Myocyte (in vitro differentiated cells): ENCODE data around the gene CDH13. TPM values are rescaled to one million over a fixed set of nuclear protein-coding genes. Genes with fewer than 3 reads are reported as not detected.

Experiments used
- DNase-seq: peaks from one replicate; pipeline ENCODE4 v3.0.0-alpha.2; 2012; ENCODE audit warnings: low read depth
- total RNA-seq: library from RNA; depleted of rRNA; stranded (reverse); fragments of >200 nt; gene quantifications from 2 replicates; pipeline ENCODE4 v1.2.3, GENCODE V29; 2014

CDH13 gene
- total RNA-seq, 1 donor from 2014 or later: 160 TPM

DNA sequence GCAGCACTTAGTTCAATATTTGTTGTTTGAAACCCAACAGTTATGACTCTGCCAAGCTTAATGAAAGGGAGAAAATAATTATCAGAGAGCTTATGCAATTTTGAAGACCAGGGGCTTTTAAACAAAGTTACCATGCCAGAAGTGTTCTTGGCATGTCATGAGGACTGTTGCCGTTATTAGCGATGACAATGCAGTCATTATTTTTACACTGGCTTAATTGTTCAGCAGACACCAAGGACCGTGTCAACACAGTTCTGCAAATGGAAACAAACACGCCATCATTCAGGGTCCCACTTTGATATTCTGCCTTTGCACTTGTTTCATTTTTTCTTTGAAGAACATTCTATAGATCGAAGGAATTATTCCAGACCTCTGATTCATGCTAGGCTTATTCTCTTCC is 518.5 kb downstream of the CDH13 start:
- no peak for DNase-seq

DNA sequence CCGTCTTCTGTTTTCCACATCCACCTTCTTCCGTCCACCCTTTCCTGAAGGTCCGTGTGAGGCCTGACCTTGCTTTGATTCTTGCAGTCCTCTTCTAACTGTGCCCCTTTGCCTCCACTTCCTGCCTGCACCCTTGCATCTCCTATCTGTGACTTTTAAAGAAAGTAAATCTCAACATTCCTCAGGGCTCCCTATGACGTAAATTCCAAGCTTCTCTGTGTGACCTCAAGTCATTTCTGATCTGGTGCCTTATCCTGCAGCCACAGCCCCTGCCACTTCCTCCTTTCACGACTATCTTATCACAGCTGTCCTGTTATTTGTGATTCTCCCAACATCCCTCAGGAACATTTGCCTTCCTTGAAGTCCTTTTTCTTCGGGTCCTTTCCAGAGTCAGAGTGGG is 520.5 kb downstream of the CDH13 start:
- no peak for DNase-seq

DNA sequence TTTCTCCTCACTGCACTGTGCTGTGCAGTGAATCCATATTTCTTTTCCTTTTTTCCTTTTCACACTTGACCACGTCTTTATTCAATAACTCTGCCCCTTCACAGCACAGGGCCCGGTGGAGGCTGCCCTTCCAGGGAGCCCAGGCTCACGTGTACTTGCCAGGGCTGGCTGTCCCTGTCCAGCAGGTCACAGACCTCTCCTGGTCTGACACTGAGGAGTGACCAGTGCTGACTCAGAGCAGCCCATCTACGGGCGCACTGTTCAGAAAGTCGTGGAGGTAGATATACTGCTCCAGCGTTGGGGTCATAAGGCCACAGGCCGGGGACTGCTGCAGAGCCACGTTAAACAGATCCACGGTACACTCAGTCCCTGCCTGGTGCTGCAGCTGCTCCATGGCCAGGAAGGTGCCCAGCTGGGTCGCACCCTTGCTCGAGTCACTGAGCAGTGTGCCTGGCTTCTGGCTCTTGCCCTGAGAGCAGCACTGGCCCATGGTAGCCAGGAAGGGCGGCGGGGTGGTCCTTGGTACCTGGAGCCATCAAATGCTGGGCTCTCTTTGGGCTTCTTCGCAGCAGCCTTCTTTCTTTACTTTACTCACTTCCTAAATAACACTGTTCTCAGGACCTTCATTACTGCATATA is 531.7 kb downstream of the CDH13 start:
- no peak for DNase-seq

DNA sequence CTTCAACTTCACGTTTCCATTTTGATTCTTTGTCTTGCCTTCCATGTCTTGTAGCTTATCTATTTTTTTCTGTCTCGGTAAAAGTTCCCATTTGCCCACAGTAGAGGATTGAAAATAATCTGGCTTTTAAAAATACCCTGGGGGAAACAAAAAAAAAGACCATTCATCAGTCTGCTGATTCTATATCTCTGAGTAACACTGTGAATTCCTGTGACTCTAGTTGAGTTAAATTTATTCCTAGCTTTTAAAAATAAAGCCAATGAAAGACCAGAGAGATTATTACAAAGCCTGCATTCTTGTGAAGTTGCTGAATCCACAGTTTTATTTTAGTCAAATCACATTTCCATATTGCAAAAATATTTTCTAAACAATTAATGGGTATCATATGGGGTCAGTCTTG is 532.3 kb downstream of the CDH13 start:
- DNase-seq: no peak

DNA sequence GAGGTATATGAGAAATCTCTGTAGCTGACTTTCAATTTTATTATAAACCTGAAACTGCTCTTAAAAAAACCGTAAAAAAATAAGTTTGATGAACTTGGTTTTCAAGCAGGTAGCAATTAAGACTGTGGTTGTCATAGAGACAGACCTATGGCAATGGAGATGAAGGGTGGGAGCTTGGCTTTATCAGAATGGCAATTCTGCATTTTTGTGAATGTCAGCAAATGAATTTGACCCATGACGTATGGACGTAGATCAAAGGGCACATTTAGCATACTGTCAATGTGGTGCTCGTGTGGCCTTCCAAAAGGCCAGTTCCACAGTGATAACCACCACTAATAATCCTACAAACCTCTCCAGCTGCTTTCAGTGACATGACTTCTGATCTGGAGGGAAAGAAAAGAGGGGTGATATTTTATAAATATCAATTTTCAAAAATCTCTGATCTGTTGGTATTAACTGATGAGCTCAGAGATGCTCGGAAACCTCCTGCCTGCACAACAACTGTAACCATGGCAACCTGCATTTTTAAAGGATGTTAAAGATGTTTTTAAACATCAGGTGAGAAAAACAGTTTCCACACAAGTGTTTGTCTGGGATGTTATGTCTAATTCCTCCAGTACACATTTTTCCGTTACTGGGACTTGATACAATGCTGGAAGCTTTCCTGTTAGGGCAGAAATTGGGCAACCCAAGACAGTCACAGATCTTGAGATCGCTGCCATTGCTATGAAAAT is 533.7 kb downstream of the CDH13 start:
- DNase-seq: no peak

DNA sequence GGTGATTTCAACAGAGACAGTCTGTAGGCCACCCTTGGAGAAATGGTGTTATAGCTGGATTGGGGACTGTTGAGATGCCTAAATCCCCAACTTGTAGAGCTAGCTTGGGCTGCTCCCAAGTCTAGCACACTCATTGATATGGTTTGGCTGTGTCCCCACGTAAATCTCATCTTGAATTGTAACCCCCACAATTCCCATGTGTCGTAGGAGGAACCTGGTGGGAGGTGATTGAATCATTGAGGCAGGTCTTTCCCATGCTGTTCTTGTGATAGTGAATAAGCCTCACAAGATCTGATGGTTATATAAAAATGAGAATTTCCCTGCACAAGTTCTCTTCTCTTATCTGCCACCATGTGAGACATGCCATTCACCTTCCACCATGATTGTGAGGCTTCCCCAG is 536.0 kb downstream of the CDH13 start:
- no peak for DNase-seq

DNA sequence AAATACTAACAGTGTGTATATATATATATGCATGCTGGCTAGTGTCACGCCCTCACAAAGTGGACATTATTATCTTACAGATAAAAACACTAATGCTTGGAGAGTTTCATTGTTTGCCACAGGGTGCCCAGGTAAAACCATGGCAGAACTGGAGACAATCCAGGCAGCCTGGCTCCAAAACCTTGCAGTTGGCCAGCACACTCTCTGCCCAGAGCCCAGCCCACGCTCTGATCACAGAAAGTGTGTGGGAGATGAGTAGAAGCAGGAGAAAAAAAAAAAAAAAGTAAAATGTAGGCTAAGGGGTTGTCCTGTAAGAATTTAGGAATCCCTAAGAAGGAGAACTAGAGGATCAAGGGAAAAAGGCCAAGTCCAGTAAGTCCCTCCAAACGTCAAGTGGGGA is 538.0 kb downstream of the CDH13 start:
- DNase-seq: no peak

DNA sequence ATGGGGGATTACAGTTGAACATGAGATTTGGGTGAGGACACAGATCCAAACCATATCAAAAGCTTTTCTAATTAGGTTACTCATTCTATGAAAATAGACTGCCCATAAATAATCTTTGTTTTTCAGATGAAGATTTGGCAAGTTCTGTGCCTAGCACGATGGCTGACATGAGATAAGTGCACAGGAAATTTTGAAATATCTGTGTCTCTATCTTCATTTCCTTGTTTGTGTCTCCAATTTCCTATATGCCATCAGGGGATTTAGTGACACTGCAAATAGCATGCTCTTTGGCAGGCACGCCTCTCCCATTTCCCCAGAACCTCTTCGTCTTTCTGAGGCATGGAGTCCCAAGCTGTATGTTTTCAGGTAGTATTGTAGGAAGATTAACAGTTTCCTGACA is 544.6 kb downstream of the CDH13 start:
- no peak for DNase-seq

DNA sequence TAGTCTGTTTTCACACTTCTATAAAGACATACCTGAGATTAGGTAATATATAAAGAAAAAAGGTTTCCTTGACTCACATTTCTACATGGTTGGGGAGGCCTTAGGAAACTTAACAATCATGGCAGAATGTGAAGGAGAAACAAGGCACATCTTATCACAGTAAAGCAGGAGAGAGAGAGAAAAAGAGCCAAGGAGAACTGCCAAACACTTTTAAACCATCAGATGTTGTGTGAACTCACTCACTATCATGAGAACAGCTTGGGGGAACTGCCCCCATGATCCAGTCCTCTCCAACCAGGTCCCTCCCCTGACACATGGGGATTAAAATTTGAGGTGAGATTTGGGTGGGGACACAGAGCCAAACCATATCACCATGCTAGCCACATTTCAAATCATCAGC is 547.9 kb downstream of the CDH13 start:
- DNase-seq: no peak

DNA sequence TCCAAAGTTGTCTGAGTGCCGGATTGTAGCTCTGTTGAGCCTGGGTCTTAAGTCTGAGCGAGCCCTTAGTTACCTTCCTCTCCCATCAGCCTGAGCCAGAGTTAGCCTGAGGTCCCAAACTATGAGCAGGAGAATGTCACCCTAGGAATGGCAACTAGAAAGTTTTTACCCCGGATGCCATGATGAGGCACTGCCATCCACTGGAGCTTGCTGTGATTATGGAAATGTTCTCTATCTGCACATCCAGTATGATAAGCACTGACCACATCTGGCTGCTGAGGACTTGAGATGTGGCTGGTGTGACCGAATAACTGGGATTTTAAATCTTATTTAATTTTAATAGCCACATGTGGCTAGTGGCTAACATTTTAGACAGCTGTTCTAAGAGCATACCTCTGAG is 550.0 kb downstream of the CDH13 start:
- no peak for DNase-seq

DNA sequence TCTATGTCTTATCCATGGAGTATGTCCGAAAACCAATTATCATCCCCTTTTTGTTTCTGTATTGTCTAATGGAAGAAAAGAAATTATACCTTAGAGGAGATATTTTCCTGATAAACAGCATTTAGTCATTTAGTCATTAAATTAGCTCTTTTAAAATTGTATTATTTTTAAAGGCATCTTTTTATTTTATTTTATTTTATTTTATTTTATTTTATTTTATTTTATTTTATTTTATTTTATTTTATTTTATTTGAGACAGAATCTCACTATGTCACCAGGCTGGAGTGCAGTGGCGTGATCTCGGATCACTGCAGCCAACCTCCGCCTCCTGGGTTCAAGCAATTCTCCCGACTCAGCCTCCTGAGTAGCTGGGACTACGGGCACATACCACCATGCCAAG is 559.1 kb downstream of the CDH13 start:
- DNase-seq: no peak

DNA sequence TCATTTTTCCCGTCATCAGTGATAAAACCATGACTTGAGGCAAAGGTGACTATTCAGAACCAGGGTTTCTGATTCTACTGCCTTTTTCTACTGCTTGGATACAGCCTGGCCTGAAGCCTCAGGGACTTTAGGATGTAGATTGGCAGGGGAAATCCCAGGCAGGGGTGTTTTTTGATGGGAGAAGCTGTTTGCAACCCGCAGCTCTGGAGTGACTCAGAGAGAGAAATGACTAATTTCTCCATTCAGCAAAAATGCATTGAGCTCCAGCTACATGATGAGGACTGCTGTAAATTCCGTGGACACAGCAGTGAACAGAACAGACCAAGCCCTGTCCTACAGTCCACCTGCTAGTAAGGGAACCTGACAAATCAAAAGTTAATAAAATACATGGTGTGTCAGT is 560.6 kb downstream of the CDH13 start:
- peak; percentile 69 for DNase-seq

DNA sequence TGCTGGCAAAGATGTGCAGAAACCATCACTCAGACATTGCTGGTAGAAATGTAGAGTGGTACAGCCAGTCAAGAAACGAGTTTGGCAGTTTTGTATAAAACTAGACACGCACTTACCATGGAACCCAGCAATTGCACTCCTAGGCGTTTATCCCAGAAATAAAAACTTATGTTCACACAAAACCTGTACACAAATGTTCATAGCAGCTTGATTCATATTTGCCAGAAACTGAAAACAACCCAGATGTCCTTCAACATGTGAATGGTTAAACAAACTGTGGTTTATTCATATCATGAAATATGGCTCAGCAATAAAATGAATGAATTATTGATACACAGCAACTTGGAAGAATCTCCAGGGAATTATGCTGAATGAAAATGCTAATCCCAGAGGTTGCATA is 570.0 kb downstream of the CDH13 start:
- no peak for DNase-seq

DNA sequence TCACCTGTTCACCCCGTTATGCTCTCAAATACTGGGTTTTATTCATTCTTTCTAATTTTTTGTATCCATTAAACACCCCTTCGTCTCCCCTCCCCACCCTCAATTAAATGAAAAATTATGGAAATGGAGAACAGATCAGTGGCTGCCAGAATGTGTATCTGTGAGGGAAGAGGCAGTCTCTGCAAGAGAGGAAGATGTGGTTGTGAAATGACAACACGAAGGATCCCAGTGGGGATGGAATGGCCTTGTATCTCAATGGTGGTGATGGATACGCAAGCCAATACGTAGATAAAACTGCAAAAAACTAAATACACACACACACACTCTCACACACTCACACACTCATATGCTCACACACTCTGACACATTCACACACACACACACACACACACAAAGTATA is 570.7 kb downstream of the CDH13 start:
- no peak for DNase-seq

DNA sequence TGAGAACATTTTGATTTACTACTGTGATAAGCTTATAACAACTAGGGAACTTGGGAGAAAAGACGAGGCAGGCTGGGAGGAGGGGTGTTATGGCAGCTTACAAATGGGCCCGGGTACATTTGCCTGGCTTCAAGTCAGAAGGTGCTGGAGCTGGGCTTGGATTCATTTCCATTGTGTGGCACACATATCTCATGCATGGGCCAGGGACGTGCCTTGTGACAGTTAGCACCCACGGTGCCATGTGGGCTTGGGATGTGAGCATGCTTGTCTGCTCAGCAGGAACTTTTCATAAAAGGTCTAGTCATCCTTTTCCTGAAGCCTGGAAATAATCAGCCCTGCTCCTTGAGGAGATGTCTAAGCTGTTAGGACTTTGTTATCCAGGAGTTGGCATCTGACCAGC is 572.2 kb downstream of the CDH13 start:
- DNase-seq: no peak

DNA sequence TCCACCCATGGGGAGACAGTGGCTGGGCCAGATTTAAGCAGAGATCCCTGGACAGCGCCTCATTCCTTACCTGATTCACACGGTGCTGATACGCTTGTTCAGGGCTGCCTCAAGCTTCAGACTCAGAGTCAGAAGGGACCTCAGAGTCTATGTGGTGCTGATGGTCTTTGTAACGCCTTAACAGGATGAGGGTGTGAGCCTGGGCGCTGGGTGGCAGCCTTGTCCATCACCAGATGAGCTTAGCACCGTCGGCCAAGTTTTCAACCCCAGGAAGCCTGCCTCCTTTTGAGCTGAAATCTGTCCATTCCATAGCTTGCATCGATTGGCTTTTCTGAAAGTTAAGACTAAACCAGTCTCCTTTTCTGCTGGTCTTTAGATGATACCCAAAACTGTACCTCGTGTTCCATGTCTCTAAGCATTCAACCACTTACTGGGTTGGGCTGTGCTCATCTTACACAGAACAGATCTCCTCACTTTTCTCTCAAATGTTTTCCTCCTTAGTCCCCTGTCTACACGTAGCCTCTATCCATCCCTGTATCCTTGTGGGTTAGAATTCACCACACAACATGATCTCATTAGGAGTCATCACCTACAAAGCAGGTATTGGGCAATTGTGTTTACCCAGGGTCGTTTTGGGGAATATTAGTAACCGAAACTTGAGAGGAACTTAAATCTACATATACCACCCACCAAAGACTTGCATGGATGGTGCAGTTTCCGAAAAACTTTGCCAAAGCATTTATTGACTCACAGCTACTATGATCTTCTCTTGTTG is 573.4 kb downstream of the CDH13 start:
- no peak for DNase-seq

DNA sequence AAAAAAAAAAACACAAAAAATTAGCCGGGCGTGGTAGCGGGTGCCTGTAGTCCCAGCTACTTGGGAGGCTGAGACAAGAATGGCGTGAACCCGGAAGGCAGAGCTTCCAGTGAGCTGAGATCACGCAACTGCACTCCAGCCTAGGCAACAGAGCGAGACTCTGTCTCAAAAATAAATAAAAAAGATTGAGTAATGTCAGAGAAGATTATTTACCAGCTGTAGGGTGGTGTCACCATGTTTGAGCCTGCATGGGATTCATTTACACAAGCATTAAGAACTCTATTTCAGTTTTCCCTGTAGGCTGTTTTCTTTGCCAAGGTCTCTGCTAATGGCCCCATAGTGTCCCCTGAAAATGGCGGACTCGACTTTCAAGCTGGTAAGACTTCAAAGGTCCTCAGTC is 575.0 kb downstream of the CDH13 start:
- no peak for DNase-seq

DNA sequence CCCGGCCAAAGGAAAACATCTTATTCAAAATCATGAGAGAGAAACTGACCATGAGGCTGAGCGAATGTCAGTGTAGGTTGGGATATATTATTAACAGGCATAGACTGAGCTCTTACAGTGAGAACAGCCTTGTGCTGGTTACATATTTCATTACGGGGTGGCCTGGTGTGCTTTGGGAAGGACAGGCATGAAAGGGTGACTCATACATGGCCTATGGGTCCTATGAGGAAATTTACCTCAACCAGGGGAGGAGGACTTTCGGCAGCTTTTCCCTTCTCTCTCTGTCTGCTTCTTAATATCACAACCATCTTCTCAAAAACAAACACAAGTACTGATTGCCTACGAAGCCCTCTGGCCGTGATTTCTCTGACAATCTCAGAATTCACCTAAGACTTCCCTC is 579.1 kb downstream of the CDH13 start:
- DNase-seq: no peak

DNA sequence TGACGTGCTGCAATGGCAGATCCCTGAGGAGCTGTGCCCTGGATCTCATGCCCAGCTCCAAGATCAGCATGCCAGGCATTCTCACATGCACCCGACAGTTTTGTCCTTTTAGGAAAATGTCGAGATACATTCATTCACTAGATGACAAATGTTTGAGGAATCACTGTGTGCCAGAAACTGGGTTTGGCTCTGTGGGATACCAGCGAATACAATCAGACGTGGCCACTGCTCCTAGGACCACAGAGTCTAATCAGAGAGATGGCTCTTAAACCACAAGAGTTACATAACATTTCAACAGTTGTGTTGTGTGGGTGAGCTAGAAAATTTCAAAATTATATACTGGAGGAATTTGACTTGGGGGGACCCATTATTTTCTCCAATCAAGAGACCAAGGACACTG is 579.7 kb downstream of the CDH13 start:
- DNase-seq: peak; percentile 70

DNA sequence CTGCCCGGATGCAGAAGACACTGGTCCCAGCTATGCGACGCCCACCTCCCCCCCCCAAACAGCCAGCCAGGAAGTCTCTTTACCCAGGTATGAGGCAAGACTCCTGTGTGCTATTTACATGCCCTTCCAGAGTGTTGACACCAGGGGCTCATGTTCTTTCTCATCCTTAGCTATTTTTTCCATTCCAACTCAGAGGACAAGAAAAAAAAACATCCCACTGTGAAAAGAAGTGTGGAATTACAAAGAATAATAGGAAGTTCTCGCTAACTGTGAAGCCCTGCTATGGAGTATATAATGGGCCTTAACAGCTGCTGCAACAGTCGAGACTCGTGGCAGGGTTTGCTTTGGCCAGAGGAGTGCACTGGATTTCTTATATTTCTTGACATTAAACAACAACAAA is 584.9 kb downstream of the CDH13 start:
- DNase-seq: no peak

DNA sequence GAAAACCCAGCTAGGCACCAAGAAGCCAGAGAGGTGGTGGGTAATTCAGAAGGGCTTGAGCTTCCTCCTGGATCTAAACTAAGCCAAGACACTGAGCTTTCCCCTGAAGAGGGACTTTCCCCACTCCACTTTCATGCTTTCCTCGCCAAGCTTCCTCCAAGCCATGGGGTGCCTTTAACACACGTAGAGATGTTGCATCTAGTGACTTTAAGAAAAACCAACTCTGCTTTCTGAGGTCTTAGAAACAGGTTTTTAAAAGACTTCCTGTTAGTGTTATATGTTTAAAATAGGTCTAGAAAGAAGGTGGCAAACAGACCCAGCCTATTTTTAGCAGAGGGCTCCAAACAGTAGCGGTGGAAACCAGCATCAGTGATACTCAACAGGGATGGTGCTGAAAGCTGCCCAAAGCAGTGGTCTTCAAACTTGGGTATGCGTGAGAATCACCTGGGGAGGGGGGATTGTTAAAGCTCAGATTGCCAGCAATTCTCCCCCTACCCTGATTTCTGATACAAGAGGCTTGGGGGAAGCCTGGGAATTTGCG is 585.6 kb downstream of the CDH13 start:
- DNase-seq: no peak

DNA sequence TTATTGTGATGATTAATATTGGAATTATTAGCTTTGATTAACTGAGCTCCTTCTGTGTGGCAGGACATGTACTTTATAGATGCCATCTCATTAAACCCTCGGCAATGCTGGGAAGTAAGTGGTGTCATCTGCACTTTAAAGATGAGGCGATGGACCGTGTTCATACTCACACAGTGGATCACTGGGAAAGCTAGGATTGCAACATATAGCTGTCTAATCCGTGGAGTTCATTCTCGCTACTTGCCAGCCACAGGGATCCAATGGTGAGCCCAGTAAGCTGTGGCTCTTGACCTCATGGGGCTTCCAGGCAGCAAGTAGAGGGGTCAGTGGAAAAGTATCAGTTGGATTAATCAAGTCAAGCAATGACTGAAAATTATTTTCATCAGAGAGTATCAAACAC is 587.9 kb downstream of the CDH13 start:
- no peak for DNase-seq
